IPS-18c (cell line): Measurements from ENCODE around the gene GOLPH3.

ENCODE experiments used
- H3K4me3 ChIP-seq: 2 replicates; pipeline ENCODE4 v1.7.0; 2013; ENCODE audit warnings: low read depth, mild to moderate bottlenecking, low read length, moderate library complexity; ENCODE audit not compliant: insufficient read depth
- H3K9me3 ChIP-seq: one replicate; pipeline ENCODE4 v1.6.1; 2013; ENCODE audit warnings: mild to moderate bottlenecking, low read length, moderate library complexity; ENCODE audit not compliant: control insufficient read depth, insufficient read depth

The GOLPH3 gene

DNA sequence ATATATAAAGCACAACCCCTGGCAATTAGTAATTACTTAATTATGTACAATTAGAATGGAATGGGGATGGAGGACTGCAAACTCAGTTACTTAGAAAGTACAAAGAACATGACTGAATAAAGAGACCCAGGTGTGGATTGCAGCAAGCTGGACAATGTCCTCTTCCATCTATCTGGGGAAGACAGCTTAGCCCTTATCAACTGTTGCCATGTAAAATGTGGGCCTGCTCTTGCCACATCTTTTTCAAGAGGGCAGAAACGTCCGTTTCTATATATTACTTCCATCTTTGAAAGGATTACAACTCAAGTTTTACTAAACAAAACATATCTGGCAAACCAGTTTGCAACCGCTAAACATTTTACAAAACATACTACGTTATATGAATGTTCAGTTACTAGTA lies 26.2 kb downstream of the GOLPH3 start:
- H3K9me3 ChIP-seq: no peaks in the 10 kb centered on the region
- H3K4me3 ChIP-seq: no peak overlapping the region

- Histone ChIP-seq H3K4me3 (no peak overlapping the region), H3K9me3 (no peaks in the 10 kb centered on the region)
These were observed 26.9 kb downstream of the GOLPH3 start for GRCh38 chr5:32147236-32147635.

DNA sequence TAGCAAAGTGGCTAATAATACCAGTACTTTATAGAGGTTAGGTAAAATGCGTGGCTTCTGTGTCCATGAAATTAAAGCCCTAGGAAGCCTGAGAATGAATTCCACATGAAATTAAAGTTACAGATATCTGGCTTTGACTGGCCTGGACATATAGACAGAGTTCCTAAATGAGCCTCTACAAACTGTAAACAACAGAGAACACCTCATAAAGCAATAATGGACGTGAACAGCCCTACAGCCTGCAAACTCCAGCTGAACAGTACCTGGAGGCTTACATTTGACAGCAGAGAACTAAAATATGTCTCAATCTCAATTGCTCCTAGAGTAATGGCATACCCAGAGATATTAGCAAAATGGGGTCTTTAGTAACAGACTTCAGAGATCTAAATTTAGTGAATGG lies 28.7 kb downstream of the GOLPH3 start:
- Histone ChIP-seq H3K4me3 (no peak overlapping the region), H3K9me3 (no peaks in the 10 kb centered on the region)

DNA sequence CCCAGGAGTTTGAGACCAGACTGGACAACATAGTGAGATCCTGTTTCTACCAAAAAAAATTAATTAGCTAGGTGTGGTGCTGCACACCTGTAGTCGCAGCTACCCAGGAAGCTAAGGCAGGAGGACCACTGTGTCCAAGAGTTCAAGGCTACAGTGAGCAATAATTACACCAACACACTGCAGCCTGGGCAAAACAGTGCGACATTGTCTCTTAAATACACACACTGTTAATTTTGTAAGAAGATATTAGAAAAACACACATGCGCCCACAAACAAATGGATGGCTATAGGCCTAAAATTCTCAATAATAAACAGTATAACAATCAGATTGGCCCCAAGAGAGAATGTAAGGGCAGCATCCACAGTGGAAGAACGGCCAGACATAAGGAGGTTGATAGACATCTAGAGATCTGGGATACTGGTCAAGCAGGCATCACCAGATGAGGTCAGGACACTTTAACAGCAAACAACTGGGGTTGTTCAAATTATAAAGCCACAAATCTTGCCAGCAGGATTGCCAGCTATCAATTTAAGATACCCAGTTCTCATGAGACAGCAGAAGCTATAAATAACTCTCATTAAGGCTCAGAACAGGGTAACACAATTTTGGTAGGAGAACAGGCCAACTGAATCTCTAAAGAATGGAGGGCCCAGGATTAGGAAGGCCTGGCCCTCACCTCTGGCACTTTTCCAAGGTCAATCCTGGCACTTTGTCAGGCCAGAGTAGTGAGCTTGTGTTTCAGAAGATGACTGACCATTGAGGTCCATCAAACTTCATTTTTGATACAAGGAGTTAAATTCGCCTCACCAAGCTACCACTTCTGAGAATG lies 29.5 kb downstream of the GOLPH3 start:
- Histone ChIP-seq H3K9me3 (no peaks in the 10 kb centered on the region), H3K4me3 (no peak overlapping the region)

GRCh38 chr5:32143617-32144377 lies 30.3 kb downstream of the GOLPH3 start:
- H3K9me3 ChIP-seq: no peaks in the 10 kb centered on the region
- H3K4me3 ChIP-seq: no peak overlapping the region

DNA sequence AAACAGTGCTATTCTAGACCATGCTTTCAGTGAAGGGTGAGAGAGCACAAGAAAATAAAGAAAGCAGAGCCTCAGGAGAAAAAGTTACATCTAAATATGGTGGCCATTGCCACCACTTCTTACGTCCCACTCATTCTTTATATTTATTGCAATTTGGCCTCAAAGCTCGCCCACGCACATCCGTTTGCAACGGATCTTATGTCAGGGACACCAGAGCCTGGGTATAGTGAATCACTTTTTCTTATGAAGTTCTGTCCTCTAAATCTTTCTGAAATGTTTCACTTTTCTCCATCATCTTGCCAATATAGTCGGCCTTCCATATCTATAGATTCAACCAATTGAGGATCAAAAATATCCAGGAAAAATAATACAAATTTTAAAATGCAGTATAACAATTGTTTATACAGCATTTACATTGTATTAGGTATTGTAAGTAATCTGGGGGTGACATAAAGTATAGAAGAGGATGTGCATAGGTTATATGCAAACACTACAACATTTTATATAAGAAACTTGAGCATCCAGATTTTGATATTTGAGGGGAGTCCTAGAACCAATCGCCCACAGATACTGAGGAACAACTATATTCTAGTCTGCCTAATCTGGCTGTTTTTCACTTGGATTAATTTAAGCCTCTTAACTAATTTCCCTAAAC lies 35.2 kb downstream of the GOLPH3 start:
- no peak overlapping the region for H3K4me3 ChIP-seq
- no peaks in the 10 kb centered on the region for H3K9me3 ChIP-seq

- Histone ChIP-seq H3K9me3 (no peaks in the 10 kb centered on the region), H3K4me3 (no peak overlapping the region)
These were observed 37.8 kb downstream of the GOLPH3 start for GRCh38 chr5:32136342-32136741.

GRCh38 chr5:32135086-32135485 lies 39.0 kb downstream of the GOLPH3 start:
- H3K4me3 ChIP-seq: no peak overlapping the region

DNA sequence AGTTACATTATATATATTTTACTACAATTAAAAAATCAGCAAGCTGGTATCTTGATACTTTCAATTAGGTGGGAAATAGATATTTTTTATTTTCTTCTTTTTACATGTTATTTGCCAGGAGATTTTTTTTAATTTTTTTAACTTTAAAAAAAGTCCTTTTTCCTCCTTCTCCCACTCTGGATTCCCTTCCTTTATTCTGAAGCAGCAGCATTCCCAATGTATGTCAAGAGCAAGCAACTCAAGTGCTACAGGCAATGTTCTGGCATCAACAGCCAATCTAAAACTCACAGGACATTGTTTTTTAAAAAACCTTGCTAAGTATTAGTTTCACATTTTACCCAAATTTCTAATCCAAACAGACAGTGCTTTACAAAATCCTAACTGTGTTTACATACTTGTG lies 41.4 kb downstream of the GOLPH3 start:
- H3K4me3 ChIP-seq: no peak overlapping the region
- H3K9me3 ChIP-seq: no peaks in the 10 kb centered on the region

More at GRCh38 chr5:32135086-32135485, 39.0 kb downstream of the GOLPH3 start:
- H3K9me3 ChIP-seq: no peaks in the 10 kb centered on the region

GRCh38 chr5:32131604-32132003 lies 42.5 kb downstream of the GOLPH3 start:
- no peak overlapping the region for H3K4me3 ChIP-seq
- no peaks in the 10 kb centered on the region for H3K9me3 ChIP-seq

DNA sequence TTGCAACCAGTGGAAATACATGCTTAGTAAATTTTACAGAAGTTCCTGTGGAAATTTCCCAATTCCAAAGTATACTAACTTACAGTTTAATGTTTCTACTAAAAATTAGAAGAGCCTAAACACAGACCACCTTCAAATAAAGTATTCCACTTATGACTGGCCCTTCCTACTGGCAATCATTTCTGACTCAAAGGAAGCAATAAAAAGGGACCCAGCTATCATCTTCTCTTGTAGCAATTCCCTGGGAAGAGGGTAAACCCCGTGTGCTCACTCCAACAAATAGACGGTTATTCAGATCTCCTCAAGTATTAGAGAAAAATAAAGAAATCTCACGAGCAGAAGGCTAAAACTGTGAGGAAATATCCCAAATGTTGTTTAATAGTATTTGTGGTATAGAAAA lies 43.3 kb downstream of the GOLPH3 start:
- no peaks in the 10 kb centered on the region for H3K9me3 ChIP-seq
- H3K4me3 ChIP-seq: no peak overlapping the region

- Histone ChIP-seq H3K4me3 (no peak overlapping the region), H3K9me3 (no peaks in the 10 kb centered on the region)
These were observed 45.0 kb downstream of the GOLPH3 start for GRCh38 chr5:32129074-32129598.

GRCh38 chr5:32127711-32128110 lies 46.4 kb downstream of the GOLPH3 start:
- Histone ChIP-seq H3K9me3 (no peaks in the 10 kb centered on the region), H3K4me3 (no peak overlapping the region)

- H3K9me3 ChIP-seq: no peaks in the 10 kb centered on the region
These were observed 47.4 kb downstream of the GOLPH3 start for GRCh38 chr5:32126691-32127090.

GRCh38 chr5:32123889-32124676 lies 50.0 kb downstream of the GOLPH3 start:
- H3K9me3 ChIP-seq: no peaks in the 10 kb centered on the region

More at GRCh38 chr5:32126691-32127090, 47.4 kb downstream of the GOLPH3 start:
- no peak overlapping the region for H3K4me3 ChIP-seq

DNA sequence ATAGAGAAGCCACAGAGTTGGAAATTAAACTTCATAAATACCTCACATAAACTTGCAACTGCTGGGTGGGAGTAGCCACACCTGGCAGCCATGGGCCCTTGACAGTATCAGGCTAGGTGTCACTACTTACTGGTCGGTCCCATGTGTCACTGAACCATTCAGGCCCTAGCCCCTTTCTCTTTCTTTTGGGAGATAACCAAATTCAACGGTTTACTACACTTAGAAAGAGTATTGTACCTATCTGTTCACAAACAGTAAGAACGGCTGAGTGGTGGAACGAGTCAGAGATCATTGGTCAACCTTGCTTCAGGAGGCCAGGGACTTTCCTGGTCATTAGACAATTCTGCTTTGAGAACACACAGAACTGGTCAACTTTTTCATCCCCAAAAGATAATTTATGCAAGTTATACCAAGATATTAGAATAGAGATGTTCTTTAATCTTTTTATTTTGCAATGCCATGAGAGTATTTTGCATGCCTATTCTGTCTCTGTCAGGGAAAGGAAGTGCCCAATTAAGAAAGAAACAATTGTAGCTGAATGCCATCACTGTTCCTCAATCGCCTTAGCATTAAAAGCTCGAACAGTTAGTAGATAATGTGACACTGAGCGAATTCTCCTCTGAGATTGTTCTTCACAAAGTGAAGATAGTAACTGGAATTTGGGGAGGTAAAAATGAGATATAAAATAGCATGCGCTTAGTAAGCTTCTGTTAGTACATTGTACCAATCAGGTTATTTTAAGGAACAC lies 50.9 kb downstream of the GOLPH3 start:
- H3K4me3 ChIP-seq: no peak overlapping the region
- no peaks in the 10 kb centered on the region for H3K9me3 ChIP-seq

More at GRCh38 chr5:32123889-32124676, 50.0 kb downstream of the GOLPH3 start:
- no peak overlapping the region for H3K4me3 ChIP-seq
